Measurements from ENCODE around the gene EIF5. TPM values are rescaled to one million over a fixed set of nuclear protein-coding genes. Genes with fewer than 3 reads are reported as not detected.

Gene EIF5
- total RNA-seq (2022; extraction: Qiagen RNA extraction): 192 to 280 TPM (median 262 TPM) in 5 replicates

DNA sequence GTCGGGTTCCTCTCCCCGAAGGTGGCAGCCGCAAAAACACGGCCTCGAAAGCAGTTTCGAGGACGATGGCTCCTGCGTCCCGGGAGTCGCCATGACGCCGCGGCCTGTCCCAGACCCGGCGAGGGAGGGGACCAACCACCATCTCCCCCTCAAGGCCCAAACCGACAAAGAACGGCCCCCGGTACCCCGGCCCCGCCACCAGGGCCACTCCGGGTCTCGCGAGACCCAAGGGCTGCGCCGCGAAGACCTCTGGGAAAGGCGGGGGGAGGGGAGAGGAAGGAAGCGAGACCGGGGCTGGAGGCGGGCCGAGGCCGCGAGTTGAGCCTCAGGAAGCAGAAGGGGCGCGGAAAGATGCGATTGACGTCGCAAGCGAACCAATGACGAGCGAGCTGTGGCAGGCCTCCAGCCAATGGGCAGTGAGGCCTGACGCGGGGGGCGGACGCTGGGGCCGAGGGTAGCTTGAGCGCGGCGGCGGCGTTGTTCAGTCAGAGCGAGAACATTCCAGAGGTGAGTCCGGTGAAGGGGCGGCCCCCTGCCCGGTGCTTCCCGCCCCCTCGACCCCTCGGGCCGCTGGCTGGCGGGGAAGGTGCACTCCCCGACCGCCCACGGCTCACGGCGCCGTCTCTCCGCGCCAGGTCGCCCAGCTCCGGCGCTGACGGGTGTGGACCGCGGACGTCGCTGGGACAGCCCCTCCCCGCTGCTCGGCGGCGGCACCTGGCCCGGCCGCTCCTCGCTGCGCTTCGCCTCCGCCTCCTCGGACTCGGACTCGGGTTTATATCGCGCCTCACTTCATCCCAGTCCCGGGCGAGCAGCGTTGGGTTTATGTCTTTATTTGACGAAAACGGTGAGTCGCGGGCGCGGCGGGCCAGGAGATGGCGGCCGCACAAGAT, at the start of gene EIF5:
EIF5 (plus strand) TSS at position 484 of the 890 bp plus-strand sequence. CDS start 1,624 bp downstream, outside the sequence.

GRCh38 chr14:103385152-103385928, 51.3 kb downstream of the EIF5 start, which contains the start of gene MARK3:
TSS of gene MARK3 (plus strand) at chr14:103385415. CDS start at chr14:103386030, 615 bp downstream.

Other genes starting within 250 kb of the EIF5 start
- 1.0 to 2.8 TPM (median 1.7 TPM) in 5 replicates for gene EXOC3L4, start 239.5 kb upstream of the EIF5 start, total RNA-seq (2022; extraction: Qiagen RNA extraction)
- 270 to 315 TPM (median 301 TPM) in 5 replicates for gene TNFAIP2, start 210.8 kb upstream of the EIF5 start, total RNA-seq (2022; extraction: Qiagen RNA extraction)
- gene MARK3, start 51.2 kb downstream of the EIF5 start, total RNA-seq (2022; extraction: Qiagen RNA extraction): 52.4 to 62.6 TPM (median 53.7 TPM) in 5 replicates
- gene CKB, start 188.6 kb downstream of the EIF5 start, total RNA-seq (2022; extraction: Qiagen RNA extraction): 123 to 162 TPM (median 147 TPM) in 5 replicates
- gene TRMT61A, start 195.0 kb downstream of the EIF5 start, total RNA-seq (2022; extraction: Qiagen RNA extraction): 19.1 to 28.0 TPM (median 25.1 TPM) in 5 replicates
- gene BAG5, start 228.4 kb downstream of the EIF5 start, total RNA-seq (2022; extraction: Qiagen RNA extraction): 21.8 to 28.0 TPM (median 23.5 TPM) in 5 replicates
- 45.6 to 64.1 TPM (median 53.5 TPM) in 5 replicates for gene COA8, start 228.7 kb downstream of the EIF5 start, total RNA-seq (2022; extraction: Qiagen RNA extraction)

All from A549 treated with Hydrocortisone at 1 μM for 4 hours (cell line).